Measurements from ENCODE around the gene MAPRE3.

The MAPRE3 gene

GRCh38 chr2:27042985-27043634, 72.7 kb downstream of the MAPRE3 start:
- no peak for DNase-seq

- DNase-seq = peak; percentile 40 to 64 (median 50)
Measured at GRCh38 chr2:27049422-27050280, 79.2 kb downstream of the MAPRE3 start.

- DNase-seq = peak; percentile 67 to 92 (median 84)
Measured at GRCh38 chr2:27050281-27050995, 80.0 kb downstream of the MAPRE3 start.

- DNase-seq = peak; percentile 89 to 97 (median 94)
Measured at GRCh38 chr2:27050996-27051901, 80.8 kb downstream of the MAPRE3 start, which contains the start of gene AGBL5. AGBL5 (plus strand) TSS chr2:27051668; CDS start chr2:27052959, 1,291 bp downstream.

- no peak for DNase-seq
Measured at GRCh38 chr2:27051902-27052645, 81.6 kb downstream of the MAPRE3 start.

- no peak for DNase-seq
Measured at GRCh38 chr2:27053321-27053720, 82.9 kb downstream of the MAPRE3 start.

GRCh38 chr2:27053776-27054175, 83.3 kb downstream of the MAPRE3 start:
- no peak for DNase-seq

- no peak for DNase-seq
Measured at GRCh38 chr2:27054721-27055120, 84.3 kb downstream of the MAPRE3 start.

- no peak for DNase-seq
Measured at GRCh38 chr2:27057184-27057583, 86.7 kb downstream of the MAPRE3 start.

- DNase-seq = no peak
Measured at GRCh38 chr2:27058210-27058609, 87.8 kb downstream of the MAPRE3 start.

- DNase-seq = no peak
Measured at GRCh38 chr2:27059141-27059820, 88.8 kb downstream of the MAPRE3 start.

- no peak for DNase-seq
Measured at GRCh38 chr2:27060323-27060722, 89.9 kb downstream of the MAPRE3 start.

- DNase-seq = no peak
Measured at GRCh38 chr2:27065128-27065527, 94.7 kb downstream of the MAPRE3 start.

- DNase-seq = no peak
Measured at GRCh38 chr2:27067385-27067784, 96.9 kb downstream of the MAPRE3 start.

- no peak for DNase-seq
Measured at GRCh38 chr2:27069436-27069835, 99.0 kb downstream of the MAPRE3 start.

GRCh38 chr2:27069961-27070618, 99.7 kb downstream of the MAPRE3 start:
- DNase-seq = no peak

- DNase-seq = no peak
Measured at GRCh38 chr2:27070653-27071276, 100.3 kb downstream of the MAPRE3 start.

GRCh38 chr2:27071277-27071989, 101.0 kb downstream of the MAPRE3 start, which contains the start of gene OST4:
OST4 (minus strand) TSS chr2:27071654.
- peak; percentile 79 to 92 (median 83) for DNase-seq
